K562 (cell line): Measurements from ENCODE around the gene MAB21L1. TPM values are rescaled to one million over a fixed set of nuclear protein-coding genes. Genes with fewer than 3 reads are reported as not detected.

Experiments used
- ATAC-seq: fragments of 200-7000 bp; cut with Tn5 transposase; 3 replicates; pipeline ENCODE4 v1.9.1; 2020; ENCODE audit warnings: moderate library complexity
- BruUV-seq: library from RNA; stranded (reverse); fragments of 400-500 nt; replicated peaks from 2 replicates; lab custom pipeline; 2021; lab: Mats Ljungman, UMichigan
- CTCF ChIA-PET: fragments of 300-600 bp; formaldehyde crosslinking; extraction: SDS; loops from one replicate; lab custom pipeline; 2021; ENCODE audit warnings: low intra/inter-chr PET ratio; lab: Yijun Ruan, JAX
- POLR2A ChIA-PET: fragments of 300-600, 350-650 bp; sonication (Branson Sonifier 250); formaldehyde crosslinking; extraction: SDS; loops from one replicate; lab custom pipeline; 2021; ENCODE audit warnings: antibody characterized with exemption, inconsistent platforms; lab: Yijun Ruan, JAX
- DNase-seq, 4 experiments: peaks; one replicate each; pipeline versions ENCODE4 v3.0.0 to v3.0.0-alpha.2; 2011 to 2018; ENCODE audit warnings: low spot score in 3 of 4, mixed read lengths in 3 of 4; ENCODE audit errors: extremely low read depth in 1 of 4
- FAIRE-seq: peaks from 2 replicates; lab custom pipeline; 2011; peaks lifted over from hg19 to GRCh38; lab: Jason Lieb, UNC
- H2AFZ ChIP-seq: 2 replicates; pipeline ENCODE4 v1.6.0; 2011; ENCODE audit warnings: low read depth, low read length, control low read depth, inconsistent platforms
- H3K27ac ChIP-seq: fragments of 200-600 bp; 3 replicates; pipeline ENCODE4 v1.8.0; 2011; ENCODE audit warnings: low read depth, mild to moderate bottlenecking, control low read depth, inconsistent platforms, low read length, moderate library complexity, mixed read lengths; ENCODE audit errors: extremely low read depth
- H3K27me3 ChIP-seq, 2 experiments: fragments of 300-600 bp in 1 of 2; 2 replicates in 1 of 2; 3 replicates in 1 of 2; pipeline versions ENCODE4 v1.6.0 to v1.8.0; 2011; ENCODE audit warnings: inconsistent platforms in 2 of 2, low read length in 2 of 2, mild to moderate bottlenecking in 1 of 2, mixed read lengths in 1 of 2, moderate library complexity in 1 of 2; ENCODE audit not compliant: control insufficient read depth in 2 of 2, insufficient read depth in 2 of 2
- H3K36me3 ChIP-seq: fragments of 300-600 bp; 3 replicates; pipeline ENCODE4 v1.8.0; 2011; ENCODE audit warnings: mild to moderate bottlenecking, low read length, inconsistent platforms; ENCODE audit not compliant: control insufficient read depth, insufficient read depth
- H3K4me1 ChIP-seq, 2 experiments: fragments of 200-600 bp in 1 of 2; replicated peaks in 1 of 2; 2 replicates in 1 of 2; 3 replicates in 1 of 2; pipeline versions ENCODE4 v1.5.1 to v1.8.0; 2011; ENCODE audit warnings: inconsistent platforms in 2 of 2, low read length in 2 of 2, mild to moderate bottlenecking in 1 of 2, mixed read lengths in 1 of 2, moderate library complexity in 1 of 2; ENCODE audit not compliant: control insufficient read depth in 2 of 2, insufficient read depth in 2 of 2
- H3K4me2 ChIP-seq: 2 replicates; pipeline ENCODE4 v1.6.1; 2011; ENCODE audit warnings: low read length, control low read depth, inconsistent platforms, mixed read lengths; ENCODE audit not compliant: insufficient read depth
- H3K4me3 ChIP-seq: fragments of 200-600 bp; sonication (generic), shearing (Covaris generic); 2 replicates; pipeline ENCODE4 v1.5.1; 2016; ENCODE audit warnings: control low read depth, inconsistent platforms
- H3K79me2 ChIP-seq: fragments of 200-600 bp; 3 replicates; pipeline ENCODE4 v1.8.0; 2011; ENCODE audit warnings: low read length, inconsistent platforms; ENCODE audit not compliant: control insufficient read depth, insufficient read depth
- H3K9ac ChIP-seq, 2 experiments: 2 replicates each; pipeline versions ENCODE4 v1.6.0 to v1.6.1; 2011; ENCODE audit warnings: low read depth in 2 of 2, low read length in 2 of 2, control low read depth in 1 of 2, inconsistent platforms in 1 of 2, mild to moderate bottlenecking in 1 of 2, mixed read lengths in 1 of 2; ENCODE audit not compliant: insufficient read depth in 1 of 2
- H3K9me1 ChIP-seq: one replicate; pipeline ENCODE4 v1.6.0; 2011; ENCODE audit warnings: inconsistent platforms, mild to moderate bottlenecking, low read length, moderate library complexity; ENCODE audit not compliant: control insufficient read depth, insufficient read depth
- H3K9me3 ChIP-seq: replicated peaks from 2 replicates; pipeline ENCODE4 v1.5.1; 2011; ENCODE audit warnings: low read depth, low read length, inconsistent platforms; ENCODE audit not compliant: control insufficient read depth, insufficient read depth
- H4K20me1 ChIP-seq: replicated peaks from 2 replicates; pipeline ENCODE4 v1.6.1; 2011; ENCODE audit warnings: low read length, inconsistent platforms, mixed read lengths; ENCODE audit not compliant: control insufficient read depth, insufficient read depth
- DNMT1 ChIP-seq: fragments of 450-650 bp; IDR thresholded peaks from 2 replicates; pipeline ENCODE4 v1.6.1; 2016; ENCODE audit warnings: antibody characterized with exemption, mild to moderate bottlenecking
- ERF ChIP-seq: fragments of 450-650 bp; formaldehyde crosslinking; IDR thresholded peaks from 2 replicates; pipeline ENCODE4 v1.4.0; 2020; ENCODE audit warnings: mild to moderate bottlenecking, mixed read lengths
- HMG20A ChIP-seq: fragments of 450-650 bp; formaldehyde crosslinking; conservative IDR thresholded peaks from 2 replicates; pipeline ENCODE4 v1.4.0; 2020; ENCODE audit warnings: mild to moderate bottlenecking, mixed read lengths
- MTA1 ChIP-seq: fragments of 450-650 bp; IDR thresholded peaks from 2 replicates; pipeline ENCODE4 v1.6.1; 2017; ENCODE audit warnings: borderline replicate concordance
- SFPQ ChIP-seq: fragments of 200-400 bp; formaldehyde crosslinking; IDR thresholded peaks from 2 replicates; pipeline ENCODE4 v1.6.1; 2017; ENCODE audit warnings: mild to moderate bottlenecking, low read depth, low read length, moderate library complexity
- SRSF7 ChIP-seq: fragments of 200-400 bp; formaldehyde crosslinking; optimal IDR thresholded peaks from 2 replicates; pipeline ENCODE3; 2017; ENCODE audit warnings: mild to moderate bottlenecking, low read depth, low read length
- ZC3H11A ChIP-seq: IDR thresholded peaks from 2 replicates; pipeline ENCODE4 v1.6.1; 2012; ENCODE audit warnings: low read depth, low read length, improper control_type of control experiment
- ZEB2 ChIP-seq: fragments of 450-650 bp; IDR thresholded peaks from 2 replicates; pipeline ENCODE4 v1.6.1; 2016
- ZNF384 ChIP-seq: IDR thresholded peaks from 2 replicates; pipeline ENCODE4 v1.6.1; 2012; ENCODE audit warnings: low read depth, low read length, improper control_type of control experiment
- ZNF41 ChIP-seq: fragments of 250-450 bp; sonication (Bioruptor Pico); conservative IDR thresholded peaks from 2 replicates; pipeline ENCODE4 v1.4.0; 2020; ENCODE audit warnings: mild to moderate bottlenecking
- WGBS: fragments of 100-300 bp; shearing (Covaris generic); methylation state at CpG from one replicate; pipeline ENCODE4 v1.1.6; 2016; ENCODE audit warnings: low coverage, mixed read lengths; ENCODE audit not compliant: insufficient coverage; ENCODE audit errors: missing lambda C conversion rate; 5-methylcytosine and 5-hydroxymethylcytosine counted together
- in situ Hi-C: fragments of 300-500 bp; cut with MboI; formaldehyde crosslinking; loops from 4 replicates; pipeline ENCODE4 v1.15.0; 2018; ENCODE audit warnings: inconsistent platforms, mixed read lengths
- intact Hi-C: fragments of 100-400 bp; cut with micrococcal nuclease; formaldehyde crosslinking; loops from 2 replicates; pipeline ENCODE4 v1.14.2; 2022
- polyA plus RNA-seq, 8 experiments: library from polyadenylated mRNA; depleted of rRNA in 4 of 8; stranded (reverse) in 5 of 8; unstranded in 3 of 8; fragments of >200 nt; fragmentation: Nextera tagmentation in 2 of 8; fragmentation: Illumina TruSeq in 1 of 8; extraction: Ambion mirVana in 2 of 8; extraction: Trizol in 1 of 8; gene quantifications; 2 replicates each; pipeline versions ENCODE4 v1.2.1 to v1.2.3, GENCODE V29; 2011 to 2014; ENCODE audit warnings: inconsistent platforms in 1 of 8, missing spikeins in 1 of 8
- total RNA-seq, 7 experiments: library from RNA; depleted of rRNA in 6 of 7; stranded (reverse); fragments of >200 nt in 6 of 7; fragmentation: Illumina TruSeq in 2 of 7; extraction: Trizol in 2 of 7; gene quantifications; 2 replicates each; pipeline versions ENCODE4 v1.2.1 to v1.2.3, GENCODE V29; 2011 to 2021; ENCODE audit warnings: low replicate concordance in 1 of 7

The MAB21L1 gene
- total and polyA plus RNA-seq, 9 of the 15 experiments (the other 6 are each of a cell fraction or from before 2014, with no cell fraction given), result not detected

GRCh38 chr13:35489050-35489449 lies 12.6 kb upstream of the MAB21L1 start:
- no peaks in the 10 kb centered on the region for H3K79me2 ChIP-seq
- CTCF ChIA-PET, result no interaction called here
- H3K9me3 ChIP-seq, result no peaks in the 10 kb centered on the region
- H3K4me1 ChIP-seq, result no peaks in the 10 kb centered on the region
- H3K9ac ChIP-seq, result no peak overlapping the region
- intact Hi-C loops (no loop called here), in situ Hi-C loops (no loop called here)
- H2AFZ ChIP-seq, result no peak overlapping the region
- no peak overlapping the region for H3K27ac ChIP-seq
- no peaks in the 10 kb centered on the region for H3K27me3 ChIP-seq
- H4K20me1 ChIP-seq, result no peaks in the 10 kb centered on the region
- no peak overlapping the region for H3K4me3 ChIP-seq
- H3K9me1 ChIP-seq, result no peaks in the 10 kb centered on the region
- TF ChIP-seq MTA1 (no peak), ZEB2 (no peak), DNMT1 (no peak), ZC3H11A (no peak), HMG20A (CRISPR knock-in tag) (no peak), SRSF7 (no peak), SFPQ (no peak), ERF (no peak), ZNF41 (CRISPR knock-in tag) (no peak), ZNF384 (no peak)
- H3K4me2 ChIP-seq, result no peak overlapping the region
- FAIRE-seq (no peak), DNase-seq (no peak), ATAC-seq (no peak)
- no peaks in the 10 kb centered on the region for H3K36me3 ChIP-seq
- BruUV-seq, result no TSS peak
- POLR2A ChIA-PET, result no interaction called here
- WGBS, result 0% methylated on average over 4 of the region's 4 CpGs
